A549 treated with dexamethasone at 1 μM for 4 hours (cell line): ENCODE results near the gene ESYT1. TPM values are rescaled to one million over a fixed set of nuclear protein-coding genes. Genes with fewer than 3 reads are reported as not detected.

Experiments used
- total RNA-seq: library from RNA; stranded (reverse); fragments of 200-300 nt; extraction: Qiagen RNA extraction; gene quantifications from 5 replicates; pipeline ENCODE4 v1.2.3, GENCODE V29; 2022

ESYT1 gene
- total RNA-seq, result 56.5 to 75.8 TPM (median 72.7 TPM) in 5 replicates

GRCh38 chr12:56127888-56128669, at the start of gene ESYT1:
Gene ESYT1 (plus strand): TSS chr12:56128267. CDS start chr12:56128320, 53 bp downstream.

GRCh38 chr12:56079723-56080555, 48.1 kb upstream of the ESYT1 start, which contains the start of gene ERBB3:
Gene ERBB3 (plus strand): TSS chr12:56080165. CDS start chr12:56080301, 136 bp downstream.

GRCh38 chr12:56104109-56104814, 23.8 kb upstream of the ESYT1 start, which contains the start of gene PA2G4:
Gene PA2G4 (plus strand): TSS chr12:56104559. CDS start chr12:56104738, 179 bp downstream.

GRCh38 chr12:56116267-56117081, 11.6 kb upstream of the ESYT1 start, which contains the start of gene RPL41:
Gene RPL41 (plus strand): TSS chr12:56116633.

GRCh38 chr12:56117778-56118687, 10.0 kb upstream of the ESYT1 start, which contains the start of gene ZC3H10:
Gene ZC3H10 (plus strand): TSS chr12:56118266. CDS start chr12:56120563, 2,297 bp downstream.

GRCh38 chr12:56152132-56152755, 24.2 kb downstream of the ESYT1 start, which contains the start of gene MYL6B:
Gene MYL6B (plus strand): TSS chr12:56152587. CDS start chr12:56153919, 1,332 bp downstream.

GRCh38 chr12:56158029-56158925, 30.2 kb downstream of the ESYT1 start, which contains the start of gene MYL6:
Gene MYL6 (plus strand): TSS chr12:56158359. CDS start chr12:56158402, 43 bp downstream.

GRCh38 chr12:56189099-56189917, 61.2 kb downstream of the ESYT1 start, which contains the start of gene SMARCC2:
Gene SMARCC2 (minus strand): TSS chr12:56189483. CDS start chr12:56189461, 22 bp downstream.

Other genes starting within 250 kb of the ESYT1 start
- gene PYM1, start 200.4 kb upstream of the ESYT1 start, total RNA-seq, result 38.8 to 45.9 TPM (median 41.1 TPM) in 5 replicates
- 16.0 to 20.2 TPM (median 19.4 TPM) in 5 replicates for gene DGKA, start 197.1 kb upstream of the ESYT1 start, total RNA-seq
- 0.53 to 1.1 TPM (median 0.67 TPM) in 5 replicates for gene PMEL, start 162.2 kb upstream of the ESYT1 start, total RNA-seq
- 47.2 to 60.1 TPM (median 52.4 TPM) in 5 replicates for gene CDK2, start 161.4 kb upstream of the ESYT1 start, total RNA-seq
- gene RAB5B, start 154.2 kb upstream of the ESYT1 start, total RNA-seq, result 28.1 to 38.0 TPM (median 35.9 TPM) in 5 replicates
- gene SUOX, start 131.0 kb upstream of the ESYT1 start, total RNA-seq, result 7.2 to 9.5 TPM (median 8.0 TPM) in 5 replicates
- gene IKZF4, start 107.2 kb upstream of the ESYT1 start, total RNA-seq, result 2.3 to 2.9 TPM (median 2.8 TPM) in 5 replicates
- gene RPS26, start 86.3 kb upstream of the ESYT1 start, total RNA-seq, result 569 to 686 TPM (median 600 TPM) in 5 replicates
- 1.1 to 1.7 TPM (median 1.3 TPM) in 5 replicates for gene ERBB3, start 48.1 kb upstream of the ESYT1 start, total RNA-seq
- 310 to 332 TPM (median 329 TPM) in 5 replicates for gene PA2G4, start 23.7 kb upstream of the ESYT1 start, total RNA-seq
- 5,372 to 6,304 TPM (median 5,793 TPM) in 5 replicates for gene RPL41, start 11.6 kb upstream of the ESYT1 start, total RNA-seq
- gene ZC3H10, start 10.0 kb upstream of the ESYT1 start, total RNA-seq, result 2.5 to 3.5 TPM (median 3.1 TPM) in 5 replicates
- gene MYL6B, start 24.3 kb downstream of the ESYT1 start, total RNA-seq, result 68.1 to 83.2 TPM (median 73.8 TPM) in 5 replicates
- gene MYL6, start 30.1 kb downstream of the ESYT1 start, total RNA-seq, result 2,040 to 3,443 TPM (median 2,154 TPM) in 5 replicates
- 22.5 to 42.3 TPM (median 39.4 TPM) in 5 replicates for gene SMARCC2, start 61.2 kb downstream of the ESYT1 start, total RNA-seq
- 21.6 to 27.4 TPM (median 26.5 TPM) in 5 replicates for gene RNF41, start 93.7 kb downstream of the ESYT1 start, total RNA-seq
- 54.2 to 64.3 TPM (median 59.9 TPM) in 5 replicates for gene NABP2, start 96.1 kb downstream of the ESYT1 start, total RNA-seq
- gene SLC39A5, start 101.8 kb downstream of the ESYT1 start, total RNA-seq, result 0.09 TPM in 1 of 5 replicates, not detected in the others
- 29.4 to 50.6 TPM (median 47.0 TPM) in 5 replicates for gene ANKRD52, start 130.1 kb downstream of the ESYT1 start, total RNA-seq
- gene COQ10A, start 138.7 kb downstream of the ESYT1 start, total RNA-seq, result 12.6 to 15.7 TPM (median 15.3 TPM) in 5 replicates
- gene CS, start 172.1 kb downstream of the ESYT1 start, total RNA-seq, result 165 to 177 TPM (median 167 TPM) in 5 replicates
- gene CNPY2, start 187.7 kb downstream of the ESYT1 start, total RNA-seq, result 120 to 144 TPM (median 126 TPM) in 5 replicates
- 11.3 to 14.3 TPM (median 14.2 TPM) in 5 replicates for gene PAN2, start 205.7 kb downstream of the ESYT1 start, total RNA-seq
- gene IL23A, start 210.6 kb downstream of the ESYT1 start, total RNA-seq, result 0.17 to 0.49 TPM (median 0.32 TPM) in 4 of 5 replicates, not detected in the other
- gene STAT2, start 231.8 kb downstream of the ESYT1 start, total RNA-seq, result 7.6 to 13.7 TPM (median 11.1 TPM) in 5 replicates
- not detected in 5 replicates for gene APOF, start 234.6 kb downstream of the ESYT1 start, total RNA-seq